H9 (cell line): ENCODE data around the gene SNAI1. TPM values are rescaled to one million over a fixed set of nuclear protein-coding genes. Genes with fewer than 3 reads are reported as not detected.

ENCODE experiments used
- DNase-seq: peaks from one replicate; pipeline ENCODE4 v3.0.0-alpha.2; 2017
- H2AFZ ChIP-seq: one replicate; pipeline ENCODE4 v1.6.1; 2013; ENCODE audit warnings: mild to moderate bottlenecking, low read length, control low read depth, moderate library complexity
- H2AK5ac ChIP-seq: 2 replicates; pipeline ENCODE4 v1.6.1; 2013; ENCODE audit warnings: low read length, control low read depth, mixed read lengths; ENCODE audit not compliant: insufficient read length
- H2BK120ac ChIP-seq: one replicate; pipeline ENCODE4 v1.6.1; 2013; ENCODE audit warnings: low read depth, mild to moderate bottlenecking, low read length, control low read depth, inconsistent platforms; ENCODE audit not compliant: poor library complexity, severe bottlenecking
- H2BK12ac ChIP-seq: 2 replicates; pipeline ENCODE4 v1.6.1; 2013; ENCODE audit warnings: low read length, control low read depth, mixed read lengths, low read depth; ENCODE audit not compliant: insufficient read length
- H2BK15ac ChIP-seq: 2 replicates; pipeline ENCODE4 v1.6.1; 2013; ENCODE audit warnings: low read depth, low read length, control low read depth
- H2BK20ac ChIP-seq: one replicate; pipeline ENCODE4 v1.6.1; 2013; ENCODE audit warnings: low read depth, mild to moderate bottlenecking, low read length, control low read depth, inconsistent platforms; ENCODE audit not compliant: poor library complexity, severe bottlenecking
- H2BK5ac ChIP-seq: 2 replicates; pipeline ENCODE4 v1.6.1; 2013; ENCODE audit warnings: low read length, control low read depth, mixed read lengths; ENCODE audit not compliant: insufficient read length
- H3K14ac ChIP-seq: 2 replicates; pipeline ENCODE4 v1.6.1; 2013; ENCODE audit warnings: low read length, control low read depth; ENCODE audit not compliant: insufficient read depth
- H3K18ac ChIP-seq: 2 replicates; pipeline ENCODE4 v1.6.1; 2013; ENCODE audit warnings: low read depth, mild to moderate bottlenecking, mixed read lengths, low read length, control low read depth; ENCODE audit not compliant: insufficient read length
- H3K23ac ChIP-seq: 2 replicates; pipeline ENCODE4 v1.6.1; 2013; ENCODE audit warnings: low read length, control low read depth, mixed read lengths, low read depth; ENCODE audit not compliant: insufficient read length
- H3K23me2 ChIP-seq: 2 replicates; pipeline ENCODE4 v1.6.1; 2013; ENCODE audit warnings: low read depth, mild to moderate bottlenecking, mixed read lengths, low read length, control low read depth; ENCODE audit not compliant: insufficient read length, poor library complexity, severe bottlenecking
- H3K27ac ChIP-seq: 2 replicates; pipeline ENCODE4 v1.5.1; 2013; ENCODE audit warnings: low read length, control low read depth, mixed read lengths, low read depth; ENCODE audit not compliant: insufficient read length
- H3K27me3 ChIP-seq: 2 replicates; pipeline ENCODE4 v1.6.1; 2013; ENCODE audit warnings: low read length, control low read depth, inconsistent platforms; ENCODE audit not compliant: insufficient read depth
- H3K4ac ChIP-seq: 2 replicates; pipeline ENCODE4 v1.6.1; 2013; ENCODE audit warnings: low read depth, mild to moderate bottlenecking, control low read depth, inconsistent platforms, low read length, moderate library complexity
- H3K4me1 ChIP-seq: 2 replicates; pipeline ENCODE4 v1.6.1; 2013; ENCODE audit warnings: low read length, control low read depth, inconsistent platforms; ENCODE audit not compliant: insufficient read depth
- H3K4me2 ChIP-seq: 2 replicates; pipeline ENCODE4 v1.6.1; 2013; ENCODE audit warnings: low read length, control low read depth, mixed read lengths; ENCODE audit not compliant: insufficient read length, insufficient read depth
- H3K56ac ChIP-seq: 2 replicates; pipeline ENCODE4 v1.6.1; 2013; ENCODE audit warnings: low read depth, mild to moderate bottlenecking, mixed read lengths, low read length, control low read depth; ENCODE audit not compliant: insufficient read length
- H3K79me1 ChIP-seq: 2 replicates; pipeline ENCODE4 v1.6.1; 2013; ENCODE audit warnings: low read depth, mild to moderate bottlenecking, moderate library complexity, low read length, control low read depth, inconsistent platforms; ENCODE audit not compliant: insufficient read depth, poor library complexity, severe bottlenecking
- H3K79me2 ChIP-seq: 2 replicates; pipeline ENCODE4 v1.6.1; 2013; ENCODE audit warnings: low read length, control low read depth, inconsistent platforms; ENCODE audit not compliant: insufficient read depth
- H3K9ac ChIP-seq: 2 replicates; pipeline ENCODE4 v1.6.1; 2013; ENCODE audit warnings: low read length, control low read depth, mixed read lengths; ENCODE audit not compliant: insufficient read length; ENCODE audit errors: extremely low read depth
- H3K9me3 ChIP-seq: one replicate; pipeline ENCODE4 v1.6.1; 2013; ENCODE audit warnings: low read depth, low read length, inconsistent platforms; ENCODE audit not compliant: control insufficient read depth
- H3T11ph ChIP-seq: one replicate; pipeline ENCODE4 v1.6.1; 2013; ENCODE audit warnings: mild to moderate bottlenecking, low read length, control low read depth, inconsistent platforms
- H4K20me1 ChIP-seq: one replicate; pipeline ENCODE4 v1.6.1; 2013; ENCODE audit not compliant: control insufficient read depth, insufficient read length, insufficient read depth
- H4K5ac ChIP-seq: 2 replicates; pipeline ENCODE4 v1.6.1; 2013; ENCODE audit warnings: low read depth, mild to moderate bottlenecking, mixed read lengths, low read length, control low read depth; ENCODE audit not compliant: insufficient read length
- H4K8ac ChIP-seq: replicated peaks from 2 replicates; pipeline ENCODE4 v1.6.1; 2013; ENCODE audit warnings: low read length, control low read depth, mixed read lengths, low read depth; ENCODE audit not compliant: insufficient read length
- H4K91ac ChIP-seq: 2 replicates; pipeline ENCODE4 v1.6.1; 2013; ENCODE audit warnings: low read depth, mild to moderate bottlenecking, moderate library complexity, mixed read lengths, low read length, control low read depth; ENCODE audit not compliant: insufficient read length
- H3K27ac Mint-ChIP-seq, 3 experiments: 2 replicates in 2 of 3; 3 replicates in 1 of 3; pipeline ENCODE4 v1.8.0; 2020 to 2021; ENCODE audit warnings: mixed read lengths in 3 of 3, mild to moderate bottlenecking in 1 of 3, moderate library complexity in 1 of 3
- H3K27me3 Mint-ChIP-seq: 2 replicates; pipeline ENCODE4 v1.8.0; 2021; ENCODE audit warnings: low read depth, mild to moderate bottlenecking, moderate library complexity, mixed read lengths
- H3K36me3 Mint-ChIP-seq, 3 experiments: 2 replicates in 2 of 3; 3 replicates in 1 of 3; pipeline ENCODE4 v1.8.0; 2020 to 2021; ENCODE audit warnings: low read depth in 3 of 3, mixed read lengths in 3 of 3; ENCODE audit not compliant: insufficient read depth in 1 of 3
- H3K4me1 Mint-ChIP-seq, 2 experiments: 2 replicates each; pipeline ENCODE4 v1.8.0; 2020; ENCODE audit warnings: mixed read lengths in 2 of 2
- H3K4me3 Mint-ChIP-seq, 2 experiments: 2 replicates in 1 of 2; 3 replicates in 1 of 2; pipeline ENCODE4 v1.8.0; 2020 to 2021; ENCODE audit warnings: mild to moderate bottlenecking in 2 of 2, mixed read lengths in 2 of 2, moderate library complexity in 1 of 2
- H3K9me3 Mint-ChIP-seq, 2 experiments: 2 replicates in 1 of 2; 3 replicates in 1 of 2; pipeline ENCODE4 v1.8.0; 2020; ENCODE audit warnings: mild to moderate bottlenecking in 2 of 2, mixed read lengths in 2 of 2, moderate library complexity in 1 of 2
- CTCF ChIP-seq: fragments of 200-600 bp; sonication (generic); conservative IDR thresholded peaks from 3 replicates; pipeline ENCODE4 v1.8.0; 2021; ENCODE audit warnings: antibody characterized with exemption, mild to moderate bottlenecking
- WGBS: extraction: QIAGEN DNeasy Blood & Tissue Kit; methylation state at CpG from one replicate; pipeline ENCODE4 v1.1.7; 2013; ENCODE audit warnings: missing lambda C conversion rate, low lambda C conversion rate, mixed read lengths; ENCODE audit not compliant: insufficient read length; ENCODE audit errors: extremely low coverage; 5-methylcytosine and 5-hydroxymethylcytosine counted together
- total RNA-seq: library from RNA; stranded (reverse); gene quantifications from 2 replicates; pipeline ENCODE4 v1.2.1, GENCODE V29; 2021

The SNAI1 gene
- total RNA-seq, 1 experiment from 2014 or later: 7.0 TPM

DNA sequence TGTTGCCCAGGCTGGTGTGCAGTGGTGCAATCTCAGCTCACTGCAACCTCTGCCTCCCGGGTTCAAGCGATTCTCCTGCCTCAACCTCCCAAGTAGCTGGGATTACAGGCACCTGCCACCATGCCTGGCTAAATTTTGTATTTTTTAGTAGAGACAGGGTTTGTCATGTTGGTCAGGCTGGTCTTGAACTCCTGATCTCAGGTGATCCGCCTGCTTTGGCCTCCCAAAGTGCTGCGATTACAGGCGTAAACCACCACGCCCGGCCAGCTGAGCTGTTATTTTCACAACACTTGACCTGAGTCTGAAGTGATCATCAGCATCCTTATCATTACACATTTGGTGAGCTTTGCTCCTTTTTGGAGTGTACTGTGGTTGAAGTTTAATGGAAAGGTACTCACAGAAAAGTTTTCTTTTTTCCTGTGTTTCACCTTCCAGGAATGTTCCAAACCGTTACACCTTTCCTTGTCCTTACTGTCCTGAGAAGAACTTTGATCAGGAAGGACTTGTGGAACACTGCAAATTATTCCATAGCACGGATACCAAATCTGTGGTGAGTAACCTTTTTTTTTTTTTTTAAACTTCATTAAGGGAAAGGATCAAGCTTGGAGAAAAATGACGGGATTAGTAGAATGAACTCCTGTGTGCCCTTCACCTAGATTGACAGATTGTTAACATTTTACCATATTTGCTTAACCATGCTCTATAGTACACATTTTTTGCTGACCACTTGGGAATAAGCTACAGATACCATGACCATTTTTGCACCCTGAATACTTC lies 36.9 kb upstream of the SNAI1 start:
- Histone ChIP-seq H3K9ac (no peak overlapping the region), H2AK5ac (no peak overlapping the region), H3K14ac (no peak overlapping the region), H2BK5ac (no peak overlapping the region), H3K4ac (no peak overlapping the region), H3K9me3 (no peaks in the 10 kb centered on the region), H3K4me2 (no peak overlapping the region), H4K91ac (no peak overlapping the region), H2BK20ac (no peak overlapping the region), H3K27ac (no peak overlapping the region), H4K5ac (no peak overlapping the region), H3K23me2 (no peaks in the 10 kb centered on the region), H3K23ac (no peak overlapping the region), H2BK12ac (no peak overlapping the region), H3K18ac (no peak overlapping the region), H3K56ac (no peak overlapping the region), H4K8ac (no peak overlapping the region), H3K79me2 (peaks cover 12% of the 10 kb centered on the region; the same call in 1 of the 2 replicates), H2BK120ac (no peak overlapping the region), H3K4me1 (no peaks in the 10 kb centered on the region), H2AFZ (no peak overlapping the region), H2BK15ac (no peak overlapping the region), H4K20me1 (no peaks in the 10 kb centered on the region), H3T11ph (no peak overlapping the region), H3K79me1 (peaks cover 4% of the 10 kb centered on the region), H3K27me3 (no peaks in the 10 kb centered on the region)
- WGBS: no CpG with 5 or more reads among the region's 10 CpGs
- no peak for DNase-seq
- no peak for TF ChIP-seq CTCF
- H3K9me3 Mint-ChIP-seq: no peaks in the 10 kb centered on the region
- no peak overlapping the region for H3K27ac Mint-ChIP-seq
- H3K4me1 Mint-ChIP-seq: peaks cover 0 to 6% of the 10 kb centered on the region in 2 experiments; a peak in 2 of 4 replicates
- no peaks in the 10 kb centered on the region for H3K27me3 Mint-ChIP-seq
- H3K36me3 Mint-ChIP-seq: peaks cover 45 to 90% (median 80%) of the 10 kb centered on the region in 3 experiments; a peak in 6 of 7 replicates
- H3K4me3 Mint-ChIP-seq: no peak overlapping the region
